Spleen (tissue), 11 donors: ENCODE results near the gene TMEM170A. TPM values are rescaled to one million over a fixed set of nuclear protein-coding genes. Genes with fewer than 3 reads are reported as not detected.
A peak's percentile ranks its signal among the peaks of the same experiment; 100 is the strongest.

Experiments used
- DNase-seq: peaks from one replicate; pipeline ENCODE4 v3.0.0-alpha.2; 2020
- H3K27ac ChIP-seq, 8 donors: fragments of 200-600 bp; sonication (generic) in 7 of 8; 1 replicate in 4 of 8; 2 replicates in 4 of 8; pipeline versions ENCODE4 v1.5.0 to v1.8.0; 2016 to 2021; ENCODE audit warnings: inconsistent platforms in 4 of 8, mild to moderate bottlenecking in 4 of 8, moderate library complexity in 1 of 8
- H3K27me3 ChIP-seq, 7 donors: fragments of 200-600 bp; sonication (generic) in 6 of 7; replicated peaks in 1 of 7; 1 replicate in 4 of 7; 2 replicates in 3 of 7; pipeline versions ENCODE4 v1.5.0 to v1.8.0; 2016 to 2021; ENCODE audit warnings: inconsistent platforms in 3 of 7, mild to moderate bottlenecking in 1 of 7
- H3K36me3 ChIP-seq, 6 donors: fragments of 200-600 bp; sonication (generic) in 5 of 6; 1 replicate in 4 of 6; 2 replicates in 2 of 6; pipeline versions ENCODE4 v1.5.0 to v1.8.0; 2016 to 2021; ENCODE audit warnings: inconsistent platforms in 2 of 6
- H3K4me1 ChIP-seq, 6 donors: fragments of 200-600 bp; sonication (generic) in 5 of 6; 1 replicate in 3 of 6; 2 replicates in 3 of 6; pipeline versions ENCODE4 v1.5.0 to v1.8.0; 2016 to 2021; ENCODE audit warnings: inconsistent platforms in 3 of 6
- H3K4me3 ChIP-seq, 8 donors: fragments of 200-600 bp; sonication (generic) in 7 of 8; 1 replicate in 4 of 8; 2 replicates in 4 of 8; pipeline versions ENCODE4 v1.5.0 to v1.8.0; 2016 to 2021; ENCODE audit warnings: inconsistent platforms in 4 of 8, mild to moderate bottlenecking in 4 of 8, moderate library complexity in 2 of 8
- H3K9me3 ChIP-seq, 8 donors: fragments of 200-600 bp; sonication (generic) in 7 of 8; 1 replicate in 4 of 8; 2 replicates in 4 of 8; pipeline versions ENCODE4 v1.5.0 to v1.8.0; 2016 to 2021; ENCODE audit warnings: inconsistent platforms in 4 of 8
- POLR2A ChIP-seq, 3 donors: fragments of 450-650 bp; IDR thresholded peaks; one replicate each; pipeline ENCODE4 v1.5.1; 2017; ENCODE audit warnings: antibody characterized with exemption in 3 of 3, mild to moderate bottlenecking in 1 of 3
- POLR2AphosphoS5 ChIP-seq, 3 donors: sonication (generic); formaldehyde crosslinking; IDR thresholded peaks; one replicate each; pipeline ENCODE4 v1.5.1; 2017; ENCODE audit warnings: antibody characterized with exemption in 3 of 3
- WGBS, 5 donors: extraction: QIAGEN DNeasy Blood & Tissue Kit in 3 of 5; methylation state at CpG; one replicate each; pipeline versions ENCODE4 v1.1.5 to v1.1.7; 2013 to 2018; 5-methylcytosine and 5-hydroxymethylcytosine counted together
- intact Hi-C: fragments of 100-400 bp; cut with DNase I; formaldehyde crosslinking; loops from one replicate; pipeline ENCODE4 v1.15.0; 2023; ENCODE audit warnings: low total_unique reads
- polyA plus RNA-seq, 3 donors: library from polyadenylated mRNA; stranded (reverse); fragments of 200-250 nt; gene quantifications; one replicate each; pipeline ENCODE4 v1.2.1, GENCODE V29; 2013
- total RNA-seq, 7 donors: library from RNA; depleted of rRNA in 3 of 7; stranded (reverse); fragments of >200 nt in 3 of 7; fragmentation: NEBNext Ultra II Directional in 4 of 7; extraction: Animal tissue kit (Norgen Biotek cat#: 25700) in 4 of 7; gene quantifications; one replicate each; pipeline versions ENCODE4 v1.1.0 to v1.2.1, GENCODE V29; 2016 to 2021
- TF ChIP-seq, protein P1 (sequence below), 11 experiments: fragments of 200-600 bp in 7 of 11; fragments of 450-650 bp in 4 of 11; sonication (generic) in 4 of 11; IDR thresholded peaks in 8 of 11; conservative IDR thresholded peaks in 3 of 11; 1 replicate in 7 of 11; 2 replicates in 4 of 11; pipeline versions ENCODE4 v1.4.0 to v1.8.0; 2016 to 2021; ENCODE audit warnings: antibody characterized with exemption in 11 of 11, inconsistent platforms in 4 of 11, mild to moderate bottlenecking in 1 of 11
- donor health status: healthy with polysubstance abuse.
- donor health status: DM: no; HTN: no; CAD: no; lungs with moderate emphysema.
- donor health status: DM: no; HTN: no; CAD: no.
- donor health status: Bipolar disorder and iron deficiency.
- donor health status: healthy.
- donor health status: DM: no; HTN: no; CAD: no.
- donor health status: DM: yes; HTN: yes; CAD: no.

TMEM170A gene
- total and polyA plus RNA-seq, 10 donors = 6.1 to 54.0 (median 31.4) TPM

DNA sequence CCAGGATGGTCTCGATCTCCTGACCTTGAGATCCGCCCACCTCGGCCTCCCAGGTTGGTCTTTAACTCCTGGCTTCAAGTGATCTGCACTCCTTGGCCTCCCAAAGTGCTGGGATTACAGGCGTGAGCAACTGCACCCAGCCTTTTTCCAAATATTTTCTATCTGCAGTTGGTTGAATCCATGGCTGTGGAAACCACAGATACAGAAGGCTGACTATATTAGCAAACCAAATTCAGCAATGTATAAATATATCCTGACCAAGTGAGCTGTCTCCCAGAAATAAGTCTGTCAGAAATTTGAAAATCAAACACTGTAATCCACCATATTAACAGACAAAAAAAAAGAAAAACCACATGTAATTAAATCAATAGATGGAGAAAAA lies 40.8 kb downstream of the TMEM170A start:
- WGBS, 5 donors = 70 to 95% (median 86%) methylated on average over 4 of the region's 4 CpGs
- intact Hi-C loops = no loop called here
- no peak for TF ChIP-seq POLR2AphosphoS5 (IDR thresholded peaks at IDR 0.05)
- no peak for TF ChIP-seq POLR2A (IDR thresholded peaks at IDR 0.05)
- TF ChIP-seq, protein P1, sequence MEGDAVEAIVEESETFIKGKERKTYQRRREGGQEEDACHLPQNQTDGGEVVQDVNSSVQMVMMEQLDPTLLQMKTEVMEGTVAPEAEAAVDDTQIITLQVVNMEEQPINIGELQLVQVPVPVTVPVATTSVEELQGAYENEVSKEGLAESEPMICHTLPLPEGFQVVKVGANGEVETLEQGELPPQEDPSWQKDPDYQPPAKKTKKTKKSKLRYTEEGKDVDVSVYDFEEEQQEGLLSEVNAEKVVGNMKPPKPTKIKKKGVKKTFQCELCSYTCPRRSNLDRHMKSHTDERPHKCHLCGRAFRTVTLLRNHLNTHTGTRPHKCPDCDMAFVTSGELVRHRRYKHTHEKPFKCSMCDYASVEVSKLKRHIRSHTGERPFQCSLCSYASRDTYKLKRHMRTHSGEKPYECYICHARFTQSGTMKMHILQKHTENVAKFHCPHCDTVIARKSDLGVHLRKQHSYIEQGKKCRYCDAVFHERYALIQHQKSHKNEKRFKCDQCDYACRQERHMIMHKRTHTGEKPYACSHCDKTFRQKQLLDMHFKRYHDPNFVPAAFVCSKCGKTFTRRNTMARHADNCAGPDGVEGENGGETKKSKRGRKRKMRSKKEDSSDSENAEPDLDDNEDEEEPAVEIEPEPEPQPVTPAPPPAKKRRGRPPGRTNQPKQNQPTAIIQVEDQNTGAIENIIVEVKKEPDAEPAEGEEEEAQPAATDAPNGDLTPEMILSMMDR (IDR thresholded peaks at IDR 0.05 in 8 of 11, conservative IDR thresholded peaks at IDR 0.05 in 3 of 11) = no peak
- peaks cover 6 to 45% (median 23%) of the 10 kb centered on the region in 6 donors for H3K4me1 ChIP-seq
- H3K27ac ChIP-seq = no peak overlapping the region
- H3K27me3 ChIP-seq = no peaks in the 10 kb centered on the region
- H3K9me3 ChIP-seq = no peaks in the 10 kb centered on the region
- no peak for DNase-seq
- H3K36me3 ChIP-seq = no peaks in the 10 kb centered on the region
- no peak overlapping the region for H3K4me3 ChIP-seq

DNA sequence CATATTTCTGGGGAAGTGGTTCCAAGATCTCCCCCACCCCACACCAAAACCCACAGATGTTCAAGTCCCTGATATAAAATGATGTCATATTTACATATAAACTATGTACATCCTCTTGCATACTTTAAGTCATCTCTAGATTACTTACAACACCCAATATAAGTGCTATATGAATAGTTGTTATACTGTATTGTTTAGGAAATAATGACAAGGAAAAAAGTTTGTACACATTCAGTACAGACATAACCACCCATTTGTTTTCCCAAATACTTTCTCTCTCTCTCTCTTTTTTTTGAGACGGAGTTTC lies 42.7 kb downstream of the TMEM170A start:
- TF ChIP-seq POLR2A (IDR thresholded peaks at IDR 0.05) (no peak), POLR2AphosphoS5 (IDR thresholded peaks at IDR 0.05) (no peak)
- TF ChIP-seq, protein P1 (IDR thresholded peaks at IDR 0.05 in 8 of 11, conservative IDR thresholded peaks at IDR 0.05 in 3 of 11) = no peak
- DNase-seq = no peak
- Histone ChIP-seq H3K27me3 (no peaks in the 10 kb centered on the region), H3K27ac (peak overlapping the region in 3 of 8 donors; percentile 50 to 63 (median 59)), H3K4me1 (peaks cover 6 to 45% (median 29%) of the 10 kb centered on the region in 6 donors), H3K9me3 (no peaks in the 10 kb centered on the region), H3K4me3 (no peak overlapping the region), H3K36me3 (no peaks in the 10 kb centered on the region)
- intact Hi-C loops = no loop called here
- WGBS, 5 donors = 87 to 100% (median 96%) methylated on average over 1 of the region's 1 CpG

- WGBS, 5 donors = 15 to 35% (median 22%) methylated on average over 8 of the region's 8 CpGs
- peaks cover 6 to 43% (median 28%) of the 10 kb centered on the region in 6 donors for H3K4me1 ChIP-seq
- peak overlapping the region in 7 of 8 donors; percentile 11 to 63 (median 39) for H3K27ac ChIP-seq
- TF ChIP-seq POLR2A (IDR thresholded peaks at IDR 0.05) (no peak), POLR2AphosphoS5 (IDR thresholded peaks at IDR 0.05) (peak in 1 of 3 donors; percentile 52)
- peak; percentile 86 for DNase-seq
- no peaks in the 10 kb centered on the region for H3K9me3 ChIP-seq
- intact Hi-C loops = no loop called here
- no peaks in the 10 kb centered on the region for H3K27me3 ChIP-seq
- H3K4me3 ChIP-seq = peak overlapping the region in 1 of 8 donors; percentile 48
- H3K36me3 ChIP-seq = no peaks in the 10 kb centered on the region
Observed at GRCh38 chr16:75420987-75421819, 43.3 kb downstream of the TMEM170A start.

GRCh38 chr16:75416904-75417565 lies 47.5 kb downstream of the TMEM170A start:
- no peaks in the 10 kb centered on the region for H3K9me3 ChIP-seq
- H3K4me1 ChIP-seq = peaks cover 6 to 43% (median 27%) of the 10 kb centered on the region in 6 donors
- H3K36me3 ChIP-seq = peaks cover 0 to 25% (median 5%) of the 10 kb centered on the region in 6 donors
- H3K27ac ChIP-seq = no peak overlapping the region
- no peak for DNase-seq
- WGBS, 5 donors = 35 to 84% (median 47%) methylated on average over 2 of the region's 2 CpGs
- intact Hi-C loops = no loop called here
- no peaks in the 10 kb centered on the region for H3K27me3 ChIP-seq
- no peak overlapping the region for H3K4me3 ChIP-seq
- no peak for TF ChIP-seq POLR2A (IDR thresholded peaks at IDR 0.05)
- no peak for TF ChIP-seq POLR2AphosphoS5 (IDR thresholded peaks at IDR 0.05)
- TF ChIP-seq, protein P1 (IDR thresholded peaks at IDR 0.05 in 8 of 11, conservative IDR thresholded peaks at IDR 0.05 in 3 of 11) = no peak
